ENCODE results near the gene ZNF524. TPM values are rescaled to one million over a fixed set of nuclear protein-coding genes. Genes with fewer than 3 reads are reported as not detected.

The ZNF524 gene
- total and polyA plus RNA-seq, 10 of the 15 experiments (the other 5 are each of a cell fraction or from before 2014, with no cell fraction given), result 0.47 to 18.6 (median 12.4) TPM; not detected in 1

- TF ChIP-seq RFX5 (IDR thresholded peaks at IDR 0.05; ENCODE audit: low read depth, low read length) (0 out of 2 replicates have a peak, but pooled peaks have one; percentile 10), SMAD1 (IDR thresholded peaks at IDR 0.05; ENCODE audit: low read depth, partially characterized antibody) (no peak), E2F4 (IDR thresholded peaks at IDR 0.05; ENCODE audit: low read depth, low read length) (no peak), ZSCAN29 (IDR thresholded peaks at IDR 0.05) (no peak), FOXK2 (IDR thresholded peaks at IDR 0.05) (no peak), RUNX3 (IDR thresholded peaks at IDR 0.05; ENCODE audit: low read length) (0 out of 2 replicates have a peak, but pooled peaks have one; percentile 5), MXI1 (IDR thresholded peaks at IDR 0.05; ENCODE audit: low read depth, low read length) (no peak; the same call in 1 of the 2 replicates), ZBTB11 (CRISPR knock-in tag; IDR thresholded peaks at IDR 0.05) (no peak), ZNF687 (IDR thresholded peaks at IDR 0.05) (no peak), ZZZ3 (IDR thresholded peaks at IDR 0.05; ENCODE audit: control insufficient read depth, insufficient read length, low read depth) (no peak), NRF1 (conservative IDR thresholded peaks at IDR 0.05; ENCODE audit: low read depth, low read length) (no peak), CHD1 (IDR thresholded peaks at IDR 0.05; ENCODE audit: low read depth, low read length) (peak; percentile 83), GABPA (IDR thresholded peaks at IDR 0.05; ENCODE audit: low read depth) (no peak), ZBTB33 (IDR thresholded peaks at IDR 0.05) (no peak), DPF2 (IDR thresholded peaks at IDR 0.05) (no peak), PAX5 (IDR thresholded peaks at IDR 0.05; ENCODE audit: borderline replicate concordance, low read depth, low read length) (no peak), RCOR1 (conservative IDR thresholded peaks at IDR 0.05; ENCODE audit: low read depth, low read length) (no peak), RBBP5 (conservative IDR thresholded peaks at IDR 0.05) (no peak), IKZF2 (IDR thresholded peaks at IDR 0.05) (no peak)
Measured at GRCh38 chr19:55598719-55599467, 1.2 kb upstream of the ZNF524 start (continued).

Data from GM12878 (cell line).